Measurements from ENCODE around the gene PREP.

DNA sequence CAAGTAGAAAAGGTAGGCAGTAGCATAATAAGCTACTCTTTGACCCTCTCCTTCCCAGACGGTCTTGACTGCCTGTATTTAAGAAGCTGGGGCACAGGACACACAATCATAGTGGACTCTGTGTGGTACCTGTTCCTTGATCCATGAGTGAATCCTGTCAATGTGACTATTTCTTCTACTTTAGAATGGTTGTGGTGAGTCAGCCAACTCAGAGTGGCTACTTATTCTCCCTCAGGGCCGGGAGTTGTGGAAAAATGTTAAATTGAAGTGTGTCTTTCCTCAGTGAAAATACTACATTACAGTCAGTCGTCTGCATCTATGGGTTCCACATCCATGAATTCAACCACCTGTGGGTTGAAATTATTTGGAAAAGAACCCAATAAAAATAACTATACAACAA lies 30.8 kb upstream of the PREP start:
- TF ChIP-seq, protein P1, sequence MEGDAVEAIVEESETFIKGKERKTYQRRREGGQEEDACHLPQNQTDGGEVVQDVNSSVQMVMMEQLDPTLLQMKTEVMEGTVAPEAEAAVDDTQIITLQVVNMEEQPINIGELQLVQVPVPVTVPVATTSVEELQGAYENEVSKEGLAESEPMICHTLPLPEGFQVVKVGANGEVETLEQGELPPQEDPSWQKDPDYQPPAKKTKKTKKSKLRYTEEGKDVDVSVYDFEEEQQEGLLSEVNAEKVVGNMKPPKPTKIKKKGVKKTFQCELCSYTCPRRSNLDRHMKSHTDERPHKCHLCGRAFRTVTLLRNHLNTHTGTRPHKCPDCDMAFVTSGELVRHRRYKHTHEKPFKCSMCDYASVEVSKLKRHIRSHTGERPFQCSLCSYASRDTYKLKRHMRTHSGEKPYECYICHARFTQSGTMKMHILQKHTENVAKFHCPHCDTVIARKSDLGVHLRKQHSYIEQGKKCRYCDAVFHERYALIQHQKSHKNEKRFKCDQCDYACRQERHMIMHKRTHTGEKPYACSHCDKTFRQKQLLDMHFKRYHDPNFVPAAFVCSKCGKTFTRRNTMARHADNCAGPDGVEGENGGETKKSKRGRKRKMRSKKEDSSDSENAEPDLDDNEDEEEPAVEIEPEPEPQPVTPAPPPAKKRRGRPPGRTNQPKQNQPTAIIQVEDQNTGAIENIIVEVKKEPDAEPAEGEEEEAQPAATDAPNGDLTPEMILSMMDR (conservative IDR thresholded peaks at IDR 0.05; ENCODE audit: low read depth, low read length): no peak
- no peak for TF ChIP-seq EZH2 (IDR thresholded peaks at IDR 0.05; ENCODE audit: borderline replicate concordance, low read depth, low read length, poor library complexity, severe bottlenecking)
